ENCODE measurements around the gene SLIT3.

The SLIT3 gene

DNA sequence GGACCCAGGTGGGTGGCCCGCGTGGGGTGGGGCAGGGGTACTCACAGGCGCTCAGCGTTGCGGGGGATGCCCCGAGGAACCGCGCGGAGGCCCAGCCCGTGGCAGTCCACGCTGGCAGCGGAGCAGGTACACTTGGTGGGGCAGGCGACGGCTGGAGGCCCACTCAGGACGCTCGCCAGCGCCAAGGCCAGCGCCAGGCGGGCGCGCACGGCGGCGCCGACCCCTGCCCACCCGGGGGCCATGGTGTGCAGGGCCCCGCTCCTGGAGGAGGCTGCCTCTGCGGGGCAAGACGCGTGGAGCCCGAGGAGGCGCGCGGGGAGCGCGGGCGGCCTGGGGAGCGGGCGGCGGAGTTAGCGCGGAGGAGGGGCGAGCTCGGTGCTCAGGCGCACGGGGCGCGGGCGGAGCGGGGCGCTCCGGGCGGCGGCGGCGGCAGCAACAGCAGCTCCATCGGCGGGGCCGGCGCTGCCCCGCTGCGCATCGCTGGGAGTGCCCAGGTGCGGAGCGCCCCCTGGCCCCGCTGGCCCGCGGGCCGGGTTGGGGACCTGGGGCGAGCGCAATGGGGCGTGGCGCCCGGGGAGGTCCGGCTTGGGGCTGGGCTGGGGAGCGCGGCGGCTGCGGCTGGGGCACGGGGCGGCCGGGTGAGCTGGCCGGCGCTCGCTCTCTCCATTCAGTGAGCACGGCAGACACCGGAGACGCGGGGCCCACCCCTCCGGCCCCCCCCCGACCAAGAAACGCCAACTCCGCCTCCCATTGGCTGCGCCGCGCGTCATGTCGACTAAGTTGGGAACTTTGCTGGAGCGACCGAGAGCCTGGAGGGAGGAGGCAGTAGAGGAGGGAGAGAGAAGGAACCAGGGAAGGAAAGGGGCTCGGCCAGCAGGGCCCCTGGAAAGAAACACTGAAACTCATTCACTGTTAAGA lies at the start of gene SLIT3:
Gene SLIT3, minus strand, starts transcription at position 672 of the 918 bp plus-strand sequence. Its CDS starts 430 bp downstream, at position 242.
- DNase-seq: no peak

DNA sequence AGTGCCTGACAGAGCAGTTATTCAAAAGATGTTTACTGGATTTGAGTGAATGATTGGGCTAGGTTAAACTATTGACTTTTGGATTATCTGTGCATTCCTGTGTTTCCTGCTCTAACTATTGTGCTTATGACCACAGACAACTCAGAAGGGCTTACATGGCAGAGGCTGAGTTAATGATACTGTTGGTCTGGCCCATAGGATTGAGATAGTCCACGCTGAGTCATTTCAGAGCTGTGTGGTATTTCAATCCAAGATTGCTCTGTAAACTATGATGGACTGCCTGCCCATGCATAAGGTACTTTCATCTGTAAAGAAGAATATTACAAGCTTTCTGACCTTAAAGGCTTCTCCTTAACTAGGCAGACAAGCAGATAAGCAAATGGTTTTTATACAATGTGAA lies 49.1 kb upstream of the SLIT3 start:
- peak; percentile 87 for DNase-seq

DNA sequence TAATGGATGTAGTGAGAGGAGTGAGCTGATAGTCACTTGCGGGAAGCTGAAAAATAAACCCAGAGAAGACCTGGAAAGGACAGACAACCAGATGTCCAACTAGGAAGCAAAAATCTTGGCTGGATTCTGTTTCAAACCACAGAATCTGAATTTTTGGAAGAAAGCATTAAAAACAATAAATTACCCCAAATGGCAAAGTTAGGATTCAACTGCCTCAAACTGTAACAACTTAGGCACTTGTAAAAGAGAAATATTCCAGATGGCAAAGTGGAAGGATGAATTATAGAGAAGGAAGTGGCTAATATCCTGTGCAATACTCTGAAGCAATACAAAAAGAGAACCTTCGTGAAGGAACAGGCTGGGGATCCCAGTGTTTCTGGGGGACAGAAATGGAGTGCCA lies 46.8 kb upstream of the SLIT3 start:
- DNase-seq: peak; percentile 22

DNA sequence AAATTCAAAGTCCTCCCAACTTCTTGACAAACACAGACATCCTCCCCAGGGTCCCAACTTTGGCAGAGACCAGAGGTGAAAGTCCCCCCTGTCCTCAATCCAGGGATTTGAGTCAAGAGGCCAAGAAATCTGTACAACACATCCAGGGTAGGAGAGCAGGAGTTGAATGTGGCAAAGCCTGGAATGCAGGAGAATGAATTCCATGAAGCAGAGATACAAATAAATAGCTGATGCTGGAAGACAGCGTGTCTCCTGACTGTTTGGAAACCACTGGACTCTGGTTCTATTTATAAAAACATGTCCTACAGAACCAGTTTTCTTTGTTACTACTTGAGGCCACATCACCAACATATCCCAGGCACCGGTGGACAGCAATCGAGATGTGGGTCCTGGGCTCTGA lies 43.7 kb upstream of the SLIT3 start:
- DNase-seq: no peak

DNA sequence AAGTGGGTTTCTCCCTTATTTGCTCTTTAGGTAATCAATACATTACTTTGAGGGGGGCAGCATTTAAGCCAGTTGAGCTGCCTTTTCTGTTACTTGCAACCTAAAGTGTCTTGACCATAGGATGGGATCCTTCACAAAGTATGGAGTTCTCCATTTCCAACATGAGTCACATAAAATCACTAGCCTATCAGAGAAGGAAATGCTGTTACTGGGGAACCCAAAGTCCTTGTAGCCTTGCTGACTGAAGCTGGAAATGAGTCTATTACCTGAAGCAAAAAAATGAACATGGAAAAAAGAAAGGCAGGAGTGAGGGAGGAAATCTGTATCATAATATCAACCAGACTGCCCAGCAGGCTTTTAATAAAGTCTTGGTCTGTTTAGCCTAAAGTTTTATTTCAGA lies 42.8 kb upstream of the SLIT3 start:
- DNase-seq: no peak

DNA sequence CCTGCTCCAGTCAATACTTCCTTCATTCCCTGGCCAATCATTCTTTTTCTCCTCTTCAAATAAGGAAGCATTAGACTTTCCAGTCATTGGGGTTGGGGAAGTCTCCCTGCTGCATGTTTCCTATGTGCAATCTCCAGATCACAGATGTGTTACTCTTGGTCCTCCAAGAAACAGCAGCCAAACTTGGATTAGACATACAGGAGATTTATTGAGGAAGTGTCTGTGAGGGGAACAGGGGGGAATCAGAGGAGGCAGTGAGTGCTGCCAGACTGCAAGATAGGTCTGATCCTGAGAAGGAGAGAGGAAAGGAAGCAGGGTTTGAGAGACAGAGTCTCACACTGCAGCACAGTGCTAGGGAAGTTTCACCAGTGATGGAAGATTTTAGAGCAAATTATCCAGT lies 40.6 kb upstream of the SLIT3 start:
- DNase-seq: no peak

DNA sequence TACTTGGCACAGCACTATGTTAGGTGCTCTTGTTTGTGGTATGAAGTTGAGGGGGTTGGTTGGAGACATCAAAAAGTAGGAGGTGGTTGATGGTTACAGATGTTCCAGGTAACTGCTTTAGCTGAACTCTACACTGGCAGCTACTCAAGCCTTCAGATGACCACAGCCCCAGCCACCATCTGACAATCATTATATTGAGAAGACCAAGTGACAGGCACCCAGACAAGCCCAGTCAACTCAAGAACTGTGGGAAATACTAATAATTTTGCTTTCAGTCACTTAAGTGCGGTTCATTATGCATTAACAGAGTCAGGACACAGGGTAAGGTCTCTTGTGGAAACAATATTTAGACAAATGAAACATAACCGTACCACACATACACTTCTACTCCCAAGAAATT lies 38.9 kb upstream of the SLIT3 start:
- no peak for DNase-seq

DNA sequence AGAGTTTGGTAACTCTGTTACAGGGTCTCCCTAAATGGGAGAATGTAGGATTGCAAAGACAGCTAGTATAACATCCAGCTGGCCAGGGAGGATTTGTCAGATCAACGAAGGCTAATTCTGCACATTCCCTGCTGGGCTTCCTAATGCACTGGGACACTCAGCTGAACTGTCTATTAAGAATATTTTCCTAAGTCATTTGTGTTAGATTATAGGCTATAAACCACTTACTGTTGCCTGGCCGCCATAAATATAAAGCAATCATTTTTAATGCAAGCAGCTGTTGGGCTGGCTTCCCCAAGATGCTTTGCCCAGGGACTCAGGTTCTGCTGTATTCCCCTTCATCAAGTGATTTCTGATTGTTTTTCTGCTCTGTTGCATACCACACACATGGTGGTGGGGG lies 35.3 kb upstream of the SLIT3 start:
- no peak for DNase-seq

DNA sequence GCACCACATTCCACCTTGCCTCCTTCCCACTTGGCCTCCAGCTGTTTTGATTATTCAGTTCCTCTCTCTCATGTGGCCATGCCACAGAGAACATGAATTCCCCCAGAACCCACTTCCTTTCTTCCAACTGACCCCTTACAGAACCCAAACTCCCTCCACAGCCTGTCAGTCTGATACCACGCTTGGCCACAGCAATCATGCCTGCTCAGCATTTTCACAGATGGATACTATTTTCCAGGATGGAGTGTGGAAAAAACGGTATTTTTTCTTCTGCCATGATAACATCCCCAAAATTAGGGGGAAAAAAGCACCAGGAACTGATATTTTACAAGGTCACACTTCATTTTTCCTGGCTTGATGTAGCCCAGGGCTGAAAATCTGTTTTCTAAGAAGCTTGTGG lies 34.9 kb upstream of the SLIT3 start:
- no peak for DNase-seq

DNA sequence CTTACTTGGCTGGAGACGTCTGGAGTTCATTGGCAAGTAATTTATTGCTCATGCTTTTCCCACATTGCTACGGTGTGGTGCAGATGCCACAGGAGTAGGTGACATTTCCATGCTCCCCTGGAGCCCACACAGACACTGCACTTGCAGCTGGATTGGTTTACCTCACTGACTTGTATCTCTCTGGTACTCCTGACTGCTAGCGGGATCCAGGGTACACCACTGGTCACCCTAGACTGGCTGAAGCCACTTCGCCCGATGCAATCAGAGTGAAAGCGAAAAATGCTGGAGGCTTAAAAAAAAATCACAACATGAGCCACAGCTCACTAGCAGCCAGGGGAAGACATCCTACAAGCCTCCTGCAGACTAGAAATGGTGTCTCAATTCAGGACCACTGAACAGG lies 32.6 kb upstream of the SLIT3 start:
- DNase-seq: no peak

DNA sequence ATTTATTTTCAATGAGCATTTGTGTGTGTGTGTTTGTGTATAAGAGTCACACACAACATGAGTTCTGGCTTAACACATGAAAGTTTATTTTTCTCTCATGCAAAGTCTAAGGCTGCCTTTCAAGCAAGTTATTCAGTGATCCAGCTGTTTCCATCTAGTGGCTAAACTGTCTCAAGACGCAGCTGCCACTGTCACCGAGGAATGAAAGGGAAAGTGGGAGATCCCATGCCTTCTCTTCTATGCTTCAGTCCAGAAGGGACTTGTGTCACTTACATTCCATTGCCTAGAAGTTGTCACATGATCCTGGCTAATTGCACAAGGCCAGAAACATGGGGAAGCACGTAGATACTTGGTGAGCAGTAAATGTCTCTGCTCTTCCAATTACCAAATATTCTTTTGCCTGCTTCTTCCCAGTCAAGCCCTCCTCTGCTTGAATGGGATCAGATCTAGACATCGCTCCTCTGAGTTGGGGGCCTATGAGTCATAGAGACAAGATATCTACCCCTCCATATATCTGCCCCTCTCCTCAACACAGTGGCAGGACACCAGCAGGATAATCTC lies 30.4 kb upstream of the SLIT3 start:
- DNase-seq: no peak

DNA sequence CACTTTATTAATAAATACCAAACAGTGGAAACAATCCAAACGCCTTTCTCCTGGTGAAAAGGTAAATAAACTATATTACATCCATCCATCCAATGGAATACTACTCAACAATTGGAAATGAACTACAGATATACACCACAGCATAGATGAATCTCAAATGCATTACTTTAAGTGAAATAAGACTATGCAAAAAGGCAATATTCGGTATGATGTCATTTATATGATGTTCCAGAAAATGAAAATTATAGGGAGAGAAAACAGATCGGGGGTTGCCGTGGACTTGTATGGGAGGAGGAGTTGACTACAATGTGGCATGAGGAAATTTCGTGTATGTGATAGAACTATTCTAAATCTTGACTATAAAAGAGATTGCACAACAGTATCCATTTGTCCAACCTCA lies 27.5 kb upstream of the SLIT3 start:
- DNase-seq: no peak

DNA sequence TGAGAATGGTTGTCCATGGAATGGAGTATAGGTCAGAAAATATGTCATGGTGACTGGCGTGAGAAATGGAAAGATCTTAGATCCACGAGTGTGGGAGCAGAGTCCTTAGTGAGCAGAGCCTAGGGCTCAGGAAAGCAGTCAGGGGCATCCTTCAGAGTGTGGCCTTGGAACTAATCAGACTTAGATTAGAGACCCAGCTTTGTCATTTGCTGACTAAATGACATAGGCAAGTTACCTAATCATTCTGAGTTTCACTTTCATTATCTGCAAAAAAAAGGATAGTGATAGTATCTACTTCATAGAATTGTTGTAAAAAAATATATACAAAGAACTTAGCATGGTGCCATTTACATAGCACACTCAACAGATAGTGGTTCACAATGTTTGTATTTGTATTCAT lies 24.3 kb upstream of the SLIT3 start:
- DNase-seq: no peak

DNA sequence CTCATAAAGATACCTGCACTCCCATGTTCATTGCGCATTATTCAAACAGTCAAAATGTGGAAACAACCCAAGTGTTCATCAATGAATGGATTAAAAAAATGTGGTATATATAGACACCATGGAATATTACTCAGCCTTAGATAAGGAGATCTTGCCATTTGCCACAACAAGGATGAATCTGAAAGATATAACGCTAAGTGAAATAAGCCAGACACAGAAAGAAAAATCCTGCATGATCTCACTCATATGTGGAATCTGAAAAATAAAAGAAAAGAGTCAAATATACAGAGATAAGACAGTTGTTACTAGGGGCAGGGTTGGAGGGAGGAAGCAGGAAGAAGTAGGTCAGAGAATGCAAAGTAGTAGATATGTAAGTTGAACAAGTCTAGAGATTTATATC lies 17.6 kb upstream of the SLIT3 start:
- no peak for DNase-seq

DNA sequence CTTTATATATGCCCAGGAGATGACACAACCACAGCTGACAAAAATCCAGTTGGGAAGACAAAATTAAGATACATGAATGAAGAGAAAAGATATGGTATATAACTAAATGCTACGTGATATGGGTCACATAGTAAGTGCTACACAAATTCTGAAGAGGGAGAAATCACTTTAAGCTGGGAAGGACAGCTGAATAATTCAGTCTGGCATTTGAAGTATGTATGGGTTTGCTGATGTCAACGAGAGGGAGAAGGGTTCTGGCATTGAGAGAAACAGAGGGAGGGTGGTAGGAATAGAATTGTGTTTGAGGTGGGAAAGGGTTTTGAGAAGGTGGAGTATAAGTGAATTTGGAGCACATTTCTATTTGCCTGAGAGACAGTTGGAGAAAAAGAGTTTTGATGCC lies 6.7 kb upstream of the SLIT3 start:
- DNase-seq: no peak

DNA sequence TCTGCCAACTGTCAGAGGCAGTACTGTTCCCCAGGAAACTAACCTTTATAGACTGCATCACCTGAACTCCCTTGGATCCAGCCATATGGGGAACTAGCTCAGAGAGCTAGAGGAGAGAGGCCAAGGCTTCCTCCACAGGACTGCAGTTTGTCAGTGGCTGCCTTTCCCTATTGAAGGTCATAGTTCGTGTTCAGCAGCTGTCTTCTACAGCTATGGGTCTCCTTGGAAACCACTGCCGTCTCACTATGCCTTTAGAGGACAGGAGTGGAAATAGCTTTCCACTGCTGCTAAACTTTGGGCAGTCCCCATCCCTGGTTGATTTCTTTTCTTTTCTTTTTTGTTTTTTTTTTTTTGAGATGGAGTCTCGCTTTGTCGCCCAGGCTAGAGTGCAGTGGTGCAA lies 4.4 kb upstream of the SLIT3 start:
- no peak for DNase-seq

DNA sequence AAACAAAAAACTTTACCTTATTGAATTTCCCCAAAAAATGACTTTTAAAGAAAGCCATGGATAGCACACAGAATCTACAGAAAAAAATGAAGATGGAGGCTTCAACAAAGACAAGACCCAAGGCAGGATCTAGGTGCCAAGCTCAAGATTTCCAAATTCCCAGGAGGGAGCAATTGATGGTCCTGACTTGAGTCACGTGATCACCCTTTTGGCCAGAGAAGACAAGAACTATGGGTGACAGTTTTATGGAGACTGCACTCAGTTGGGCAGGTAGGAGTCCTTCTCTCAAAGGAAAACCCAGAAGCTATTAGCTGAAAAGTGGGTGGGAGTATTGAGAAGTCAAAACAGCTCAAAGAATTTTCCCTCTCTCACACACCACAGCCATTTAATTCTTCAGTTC lies 3.2 kb upstream of the SLIT3 start:
- no peak for DNase-seq

DNA sequence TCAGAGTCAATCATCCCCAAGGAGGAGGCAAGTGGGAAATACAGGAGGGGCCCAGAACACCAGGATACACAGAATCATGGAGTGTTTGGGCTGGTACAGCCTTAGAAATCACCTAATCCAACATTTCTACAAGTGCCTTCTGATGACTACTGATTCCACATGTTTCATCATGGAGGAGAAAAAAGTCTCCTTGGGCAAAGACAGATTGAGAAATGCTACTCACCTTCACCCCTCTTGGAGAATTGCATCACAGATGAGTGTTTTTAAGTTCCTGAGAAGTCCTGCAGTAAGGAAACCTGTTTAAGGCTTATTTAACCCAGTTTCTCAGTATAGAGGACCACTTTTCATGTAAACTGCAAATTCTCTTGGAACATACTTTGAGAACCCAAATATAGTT lies 2.2 kb upstream of the SLIT3 start:
- no peak for DNase-seq

DNA sequence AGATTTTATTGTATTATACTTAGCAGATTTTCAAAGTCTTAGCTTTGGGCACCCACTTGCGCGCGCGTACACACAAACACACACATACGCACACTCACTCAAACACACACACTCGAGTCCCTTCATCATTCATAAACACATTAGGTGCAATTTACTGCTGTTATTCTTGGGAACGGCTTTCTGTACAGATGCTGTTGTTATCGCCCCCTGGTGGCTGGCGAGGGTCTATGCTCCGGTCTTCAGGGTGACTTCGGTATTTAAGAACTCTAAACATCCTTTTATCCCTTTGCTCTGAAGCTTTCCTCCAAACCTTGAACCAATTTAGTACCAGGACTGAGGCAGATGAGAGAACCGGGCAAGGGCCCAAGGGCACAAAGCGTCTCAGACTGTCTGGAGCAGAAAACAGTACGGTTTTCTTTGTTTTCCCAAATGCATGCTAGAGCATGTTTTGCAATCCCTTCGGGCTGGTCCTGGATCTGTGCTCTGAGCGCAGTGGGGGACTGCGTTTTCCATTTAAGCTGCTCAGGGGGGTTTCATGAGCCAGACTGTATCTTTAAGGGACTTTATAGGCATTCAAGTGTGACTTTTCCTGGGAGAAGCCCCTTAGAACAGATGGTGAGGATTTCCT lies 1.7 kb upstream of the SLIT3 start:
- DNase-seq: peak; percentile 64

DNA sequence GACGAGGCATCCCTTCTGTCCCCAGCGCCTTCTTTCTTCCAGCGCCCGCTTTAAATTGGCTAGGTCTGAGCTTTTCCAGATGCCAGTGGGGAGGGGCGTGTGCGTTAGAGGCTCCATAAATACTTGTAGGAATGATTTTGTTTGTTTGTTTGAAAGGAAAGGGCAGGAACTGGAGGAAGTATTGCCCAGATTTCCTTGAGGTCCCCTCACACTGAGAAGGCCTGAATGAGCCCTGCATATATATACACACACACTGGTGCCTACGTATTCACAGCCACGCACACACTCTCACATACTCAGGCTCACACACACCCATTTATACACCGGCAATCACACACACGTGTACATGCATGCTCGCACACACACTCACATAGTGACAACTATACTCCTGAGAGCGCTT lies 1.0 kb upstream of the SLIT3 start:
- no peak for DNase-seq

DNA sequence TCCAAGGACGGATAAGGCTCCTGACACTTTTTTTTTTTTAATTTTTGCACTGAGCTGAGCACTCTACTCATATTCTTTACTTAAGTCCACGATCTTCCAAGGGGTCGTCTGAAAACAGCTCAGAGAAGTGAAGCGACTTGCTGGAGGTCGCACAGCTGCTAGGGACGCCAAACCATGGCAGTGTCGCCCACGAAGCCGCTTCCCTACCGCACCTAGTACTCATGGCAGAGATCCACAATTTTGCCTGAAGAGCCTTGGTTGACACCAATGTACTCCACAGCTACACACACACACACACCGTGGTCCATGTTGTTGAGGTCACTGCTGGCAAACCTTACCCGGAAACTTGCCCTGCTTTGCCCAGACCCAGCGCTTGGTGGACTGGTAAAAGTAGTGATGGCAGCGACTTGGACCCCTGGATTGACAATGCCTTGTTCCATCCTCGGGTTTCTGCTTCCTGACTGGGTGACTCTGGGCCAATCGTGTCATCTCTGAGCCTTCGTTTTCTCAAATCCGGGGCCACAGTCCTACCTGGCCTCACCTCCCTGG lies 521 bp upstream of the SLIT3 start:
- no peak for DNase-seq

DNA sequence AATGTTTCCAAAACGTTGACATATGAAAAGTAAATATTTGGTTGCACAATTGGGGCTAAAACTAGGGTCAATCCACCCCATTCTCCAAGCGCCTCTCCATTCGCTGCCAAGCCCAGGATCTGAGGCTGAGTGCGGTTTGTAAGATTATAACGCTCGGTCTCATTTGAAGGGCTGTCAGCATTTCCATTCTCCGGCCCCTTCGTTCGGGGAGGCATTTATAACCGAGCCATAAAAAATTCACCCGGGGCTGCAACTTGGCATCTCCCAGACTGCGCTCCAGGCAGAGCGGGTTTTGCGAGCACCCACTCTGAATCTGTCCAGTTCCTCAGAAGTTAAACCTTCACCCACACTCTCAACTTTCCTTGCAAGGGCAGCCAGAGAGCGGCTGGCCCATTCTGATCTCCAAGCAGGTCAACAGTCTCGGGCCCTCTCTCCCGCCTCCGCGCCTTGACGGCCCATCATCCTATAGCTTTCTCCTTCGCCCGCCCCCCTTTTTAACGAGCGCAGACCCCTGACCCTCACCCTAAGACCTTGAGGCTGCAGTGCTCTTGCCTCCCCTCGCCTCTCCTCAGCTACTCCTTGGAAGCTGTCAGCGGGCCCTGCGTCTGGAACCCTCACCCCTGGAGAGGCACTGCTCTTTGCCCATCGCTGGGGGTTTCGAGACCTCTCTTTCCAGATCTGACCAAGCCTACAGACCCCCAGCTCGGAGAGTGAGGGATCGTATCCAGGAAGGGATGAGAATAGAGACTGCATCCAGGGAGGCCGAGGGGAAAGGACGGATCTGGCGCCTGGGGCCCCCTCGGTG lies 1.1 kb downstream of the SLIT3 start:
- no peak for DNase-seq

DNA sequence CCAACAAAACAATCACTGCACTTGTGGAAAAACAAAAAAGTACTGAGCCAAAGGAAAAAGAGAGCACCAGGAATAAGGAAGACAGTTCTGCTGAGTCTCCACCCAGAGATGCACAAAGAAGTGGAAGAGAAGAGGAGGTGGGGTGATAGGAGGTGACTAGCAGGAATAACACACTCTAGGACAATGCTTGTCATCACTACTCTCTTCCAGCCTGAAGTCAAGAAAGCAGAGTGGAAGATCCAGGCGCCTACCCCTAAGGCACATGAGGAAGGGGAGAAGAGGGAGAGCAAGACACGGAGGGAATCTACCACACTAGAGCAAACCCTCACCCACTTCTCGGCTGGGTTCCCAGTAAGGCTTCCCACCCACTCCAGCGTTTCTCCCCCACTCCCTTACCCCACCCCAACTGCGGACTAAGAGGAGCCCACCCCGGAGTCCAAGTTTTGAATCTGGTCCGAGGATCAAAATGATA lies 1.7 kb downstream of the SLIT3 start:
- no peak for DNase-seq
